Measurements from ENCODE around the gene VSIG4. TPM values are rescaled to one million over a fixed set of nuclear protein-coding genes. Genes with fewer than 3 reads are reported as not detected.

VSIG4 gene
- total and polyA plus RNA-seq, 2 of the 13 experiments (the other 11 are each of a cell fraction or from before 2014, with no cell fraction given) = not detected

DNA sequence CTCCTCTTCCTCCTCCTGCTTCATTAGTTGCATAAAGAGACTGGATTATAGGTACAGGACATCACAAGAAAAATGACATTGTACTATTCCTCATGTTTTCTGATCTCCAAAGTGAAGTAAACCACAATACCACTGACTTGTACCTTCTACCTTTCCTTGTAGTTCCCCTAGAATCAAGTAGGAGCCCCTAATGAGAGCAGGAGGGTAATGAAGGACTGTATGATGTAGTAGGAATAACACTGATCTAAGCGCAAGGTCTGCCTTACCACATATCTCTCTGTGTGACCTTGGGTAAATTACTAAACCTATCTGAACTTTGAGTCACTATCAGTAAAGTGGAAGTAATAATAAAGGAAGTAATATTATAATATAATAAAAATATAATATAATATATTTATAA lies 3.6 kb downstream of the VSIG4 start:
- Histone ChIP-seq H3K9ac (ENCODE audit: insufficient read depth, low read depth, low read length) (no peak overlapping the region), H3K36me3 (replicated peaks in 1 of 2; ENCODE audit: control insufficient read depth in 1 of 2, insufficient read depth in 2 of 2, low read length in 2 of 2) (no peaks in the 10 kb centered on the region), H2AFZ (ENCODE audit: low read length) (no peak overlapping the region), H4K20me1 (ENCODE audit: insufficient read depth, low read length) (no peaks in the 10 kb centered on the region), H3K4me3 (replicated peaks in 1 of 3; ENCODE audit: insufficient read depth in 1 of 3, low read depth in 2 of 3, low read length in 3 of 3) (no peak overlapping the region), H3K27me3 (ENCODE audit: control insufficient read depth in 1 of 2, insufficient read depth in 2 of 2, low read length in 2 of 2) (no peaks in the 10 kb centered on the region), H3K79me2 (ENCODE audit: insufficient read depth, low read length) (no peaks in the 10 kb centered on the region), H3K9me3 (ENCODE audit: low read length) (no peaks in the 10 kb centered on the region), H3K4me2 (ENCODE audit: low read depth, low read length) (no peak overlapping the region), H3K4me1 (ENCODE audit: insufficient read depth, low read length) (no peaks in the 10 kb centered on the region), H3K27ac (ENCODE audit: extremely low read length, insufficient read depth, low read length) (no peak overlapping the region)
- BruUV-seq (replicated peaks) = no TSS peak
- WGBS (ENCODE audit: low lambda C conversion rate) = 100% methylated on average over 1 of the region's 1 CpG
- ChIA-PET CTCF (ENCODE audit: low intra/inter-chr PET ratio, low total read pairs) (no interaction called here), POLR2A (no interaction called here)
- TF ChIP-seq SATB2 (CRISPR knock-in tag; IDR thresholded peaks at IDR 0.05) (no peak), MAFG (CRISPR knock-in tag; IDR thresholded peaks at IDR 0.05) (no peak), NR2C2 (CRISPR knock-in tag; IDR thresholded peaks at IDR 0.05; ENCODE audit: borderline replicate concordance) (no peak), ZNF776 (CRISPR knock-in tag; IDR thresholded peaks at IDR 0.05) (no peak), ATM (IDR thresholded peaks at IDR 0.05; ENCODE audit: borderline replicate concordance) (no peak), HDAC2 (CRISPR knock-in tag; IDR thresholded peaks at IDR 0.05) (no peak), KDM3A (CRISPR knock-in tag; IDR thresholded peaks at IDR 0.05; ENCODE audit: low read depth) (no peak), HNRNPLL (IDR thresholded peaks at IDR 0.05; ENCODE audit: low read depth, low read length, poor library complexity, severe bottlenecking) (no peak), RFXANK (CRISPR knock-in tag; IDR thresholded peaks at IDR 0.05) (no peak), ZBTB21 (CRISPR knock-in tag; IDR thresholded peaks at IDR 0.05) (no peak), WIZ (CRISPR knock-in tag; IDR thresholded peaks at IDR 0.05) (no peak), ZNF207 (IDR thresholded peaks at IDR 0.05; ENCODE audit: borderline replicate concordance) (no peak)
- TF ChIP-seq, protein P1, sequence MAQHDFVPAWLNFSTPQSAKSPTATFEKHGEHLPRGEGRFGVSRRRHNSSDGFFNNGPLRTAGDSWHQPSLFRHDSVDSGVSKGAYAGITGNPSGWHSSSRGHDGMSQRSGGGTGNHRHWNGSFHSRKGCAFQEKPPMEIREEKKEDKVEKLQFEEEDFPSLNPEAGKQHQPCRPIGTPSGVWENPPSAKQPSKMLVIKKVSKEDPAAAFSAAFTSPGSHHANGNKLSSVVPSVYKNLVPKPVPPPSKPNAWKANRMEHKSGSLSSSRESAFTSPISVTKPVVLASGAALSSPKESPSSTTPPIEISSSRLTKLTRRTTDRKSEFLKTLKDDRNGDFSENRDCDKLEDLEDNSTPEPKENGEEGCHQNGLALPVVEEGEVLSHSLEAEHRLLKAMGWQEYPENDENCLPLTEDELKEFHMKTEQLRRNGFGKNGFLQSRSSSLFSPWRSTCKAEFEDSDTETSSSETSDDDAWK (CRISPR knock-in tag; IDR thresholded peaks at IDR 0.05) = no peak
- TF ChIP-seq, protein P2, sequence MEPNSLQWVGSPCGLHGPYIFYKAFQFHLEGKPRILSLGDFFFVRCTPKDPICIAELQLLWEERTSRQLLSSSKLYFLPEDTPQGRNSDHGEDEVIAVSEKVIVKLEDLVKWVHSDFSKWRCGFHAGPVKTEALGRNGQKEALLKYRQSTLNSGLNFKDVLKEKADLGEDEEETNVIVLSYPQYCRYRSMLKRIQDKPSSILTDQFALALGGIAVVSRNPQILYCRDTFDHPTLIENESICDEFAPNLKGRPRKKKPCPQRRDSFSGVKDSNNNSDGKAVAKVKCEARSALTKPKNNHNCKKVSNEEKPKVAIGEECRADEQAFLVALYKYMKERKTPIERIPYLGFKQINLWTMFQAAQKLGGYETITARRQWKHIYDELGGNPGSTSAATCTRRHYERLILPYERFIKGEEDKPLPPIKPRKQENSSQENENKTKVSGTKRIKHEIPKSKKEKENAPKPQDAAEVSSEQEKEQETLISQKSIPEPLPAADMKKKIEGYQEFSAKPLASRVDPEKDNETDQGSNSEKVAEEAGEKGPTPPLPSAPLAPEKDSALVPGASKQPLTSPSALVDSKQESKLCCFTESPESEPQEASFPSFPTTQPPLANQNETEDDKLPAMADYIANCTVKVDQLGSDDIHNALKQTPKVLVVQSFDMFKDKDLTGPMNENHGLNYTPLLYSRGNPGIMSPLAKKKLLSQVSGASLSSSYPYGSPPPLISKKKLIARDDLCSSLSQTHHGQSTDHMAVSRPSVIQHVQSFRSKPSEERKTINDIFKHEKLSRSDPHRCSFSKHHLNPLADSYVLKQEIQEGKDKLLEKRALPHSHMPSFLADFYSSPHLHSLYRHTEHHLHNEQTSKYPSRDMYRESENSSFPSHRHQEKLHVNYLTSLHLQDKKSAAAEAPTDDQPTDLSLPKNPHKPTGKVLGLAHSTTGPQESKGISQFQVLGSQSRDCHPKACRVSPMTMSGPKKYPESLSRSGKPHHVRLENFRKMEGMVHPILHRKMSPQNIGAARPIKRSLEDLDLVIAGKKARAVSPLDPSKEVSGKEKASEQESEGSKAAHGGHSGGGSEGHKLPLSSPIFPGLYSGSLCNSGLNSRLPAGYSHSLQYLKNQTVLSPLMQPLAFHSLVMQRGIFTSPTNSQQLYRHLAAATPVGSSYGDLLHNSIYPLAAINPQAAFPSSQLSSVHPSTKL (CRISPR knock-in tag; IDR thresholded peaks at IDR 0.05) = no peak
- in situ Hi-C loops (cut with HindIII; ENCODE audit: extremely low pct_ligation_motif_present, low pct_unique_long_range_greater_than_20kb) (no loop called here), intact Hi-C loops (cut with micrococcal nuclease; ENCODE audit: unreplicated experiment) (no loop called here)
- ATAC-seq (no peak), DNase-seq (ENCODE audit: low spot score) (no peak), FAIRE-seq (no peak)

Measured in HepG2 (cell line).